Measurements from ENCODE around the gene IFTAP. TPM values are rescaled to one million over a fixed set of nuclear protein-coding genes. Genes with fewer than 3 reads are reported as not detected.

Gene IFTAP
- total RNA-seq, 1 donor from 2014 or later: 50.1 TPM

DNA sequence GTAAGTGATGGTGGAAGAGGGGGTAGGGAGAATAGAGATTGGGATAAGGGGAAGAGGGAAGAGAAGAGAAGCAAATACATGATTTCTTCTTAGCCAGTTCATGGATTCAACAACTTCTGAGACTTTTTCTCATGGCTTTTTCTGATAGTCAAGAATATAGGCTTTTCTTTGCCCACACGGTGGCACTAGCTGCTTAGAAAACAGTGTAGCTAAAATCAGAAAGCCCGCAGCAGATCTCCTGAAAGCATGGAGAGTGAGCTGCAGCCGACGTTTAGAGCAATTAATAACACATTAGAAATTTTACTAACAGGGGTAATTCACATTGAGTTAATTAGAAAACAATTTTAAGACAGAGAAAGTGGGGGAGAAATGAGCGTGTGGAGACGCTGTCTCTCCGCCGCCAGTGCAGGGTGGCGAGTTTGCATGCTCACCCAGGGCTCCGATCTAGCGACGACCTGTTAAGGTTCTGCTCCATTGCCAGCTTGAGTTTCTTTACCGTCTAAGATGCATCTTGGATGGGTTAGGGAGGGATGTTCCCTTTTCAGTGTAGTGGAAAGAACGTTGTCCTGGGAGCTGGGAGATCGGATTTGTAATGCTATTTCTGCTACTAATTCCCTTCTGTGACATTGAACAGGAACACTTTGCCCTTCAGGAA lies 29.8 kb upstream of the IFTAP start:
- H3K27ac ChIP-seq (replicated peaks): no peak overlapping the region
- intact Hi-C loops (cut with micrococcal nuclease): loop anchor here (5.0 kb wide), 1 partner anchor 108 kb away; no protein-coding TSS in a partner anchor
- no peak for DNase-seq
- H3K36me3 ChIP-seq: no peaks in the 10 kb centered on the region
- TF ChIP-seq, protein P1, sequence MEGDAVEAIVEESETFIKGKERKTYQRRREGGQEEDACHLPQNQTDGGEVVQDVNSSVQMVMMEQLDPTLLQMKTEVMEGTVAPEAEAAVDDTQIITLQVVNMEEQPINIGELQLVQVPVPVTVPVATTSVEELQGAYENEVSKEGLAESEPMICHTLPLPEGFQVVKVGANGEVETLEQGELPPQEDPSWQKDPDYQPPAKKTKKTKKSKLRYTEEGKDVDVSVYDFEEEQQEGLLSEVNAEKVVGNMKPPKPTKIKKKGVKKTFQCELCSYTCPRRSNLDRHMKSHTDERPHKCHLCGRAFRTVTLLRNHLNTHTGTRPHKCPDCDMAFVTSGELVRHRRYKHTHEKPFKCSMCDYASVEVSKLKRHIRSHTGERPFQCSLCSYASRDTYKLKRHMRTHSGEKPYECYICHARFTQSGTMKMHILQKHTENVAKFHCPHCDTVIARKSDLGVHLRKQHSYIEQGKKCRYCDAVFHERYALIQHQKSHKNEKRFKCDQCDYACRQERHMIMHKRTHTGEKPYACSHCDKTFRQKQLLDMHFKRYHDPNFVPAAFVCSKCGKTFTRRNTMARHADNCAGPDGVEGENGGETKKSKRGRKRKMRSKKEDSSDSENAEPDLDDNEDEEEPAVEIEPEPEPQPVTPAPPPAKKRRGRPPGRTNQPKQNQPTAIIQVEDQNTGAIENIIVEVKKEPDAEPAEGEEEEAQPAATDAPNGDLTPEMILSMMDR (IDR thresholded peaks at IDR 0.05; ENCODE audit: borderline replicate concordance): peak; percentile 77
- peaks cover 6% of the 10 kb centered on the region for H3K9me3 ChIP-seq (replicated peaks)
- peaks cover 5% of the 10 kb centered on the region for H3K4me1 ChIP-seq
- H3K4me3 ChIP-seq: peak overlapping the region; percentile 62
- H3K27me3 ChIP-seq (ENCODE audit: low read depth): no peaks in the 10 kb centered on the region

DNA sequence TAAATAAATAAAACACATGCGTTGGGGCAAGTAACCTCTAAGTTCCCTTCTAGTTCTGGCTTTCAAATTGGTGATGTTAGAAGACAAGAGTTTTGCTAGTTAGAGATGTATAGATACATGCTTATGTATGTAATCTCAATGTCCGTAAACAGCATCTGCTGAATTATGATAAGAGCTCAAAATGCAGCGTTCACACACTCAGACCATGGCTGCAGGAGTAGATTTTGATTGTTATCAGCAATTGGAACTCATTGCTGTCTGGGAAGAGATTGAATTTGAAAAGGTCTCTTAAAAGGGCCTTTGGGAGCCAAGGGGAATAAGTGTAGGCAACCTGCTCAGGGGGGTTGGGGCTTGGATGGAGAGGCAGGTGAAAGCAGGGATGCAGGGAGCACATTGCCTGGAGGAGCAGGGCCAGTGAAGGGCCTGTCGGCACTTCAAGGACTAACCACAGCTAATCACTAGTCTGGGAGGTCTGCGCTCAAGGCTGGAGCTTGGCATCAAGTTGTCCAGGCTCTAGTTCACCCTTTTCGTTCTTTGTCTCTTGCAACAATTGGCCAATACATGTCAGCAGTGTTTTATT lies 29.2 kb upstream of the IFTAP start:
- DNase-seq: no peak
- peaks cover 5% of the 10 kb centered on the region for H3K4me1 ChIP-seq
- H3K9me3 ChIP-seq (replicated peaks): no peaks in the 10 kb centered on the region
- no peak overlapping the region for H3K27ac ChIP-seq (replicated peaks)
- H3K36me3 ChIP-seq: no peaks in the 10 kb centered on the region
- peak overlapping the region; percentile 62 for H3K4me3 ChIP-seq
- intact Hi-C loops (cut with micrococcal nuclease): no loop called here
- TF ChIP-seq, protein P1 (IDR thresholded peaks at IDR 0.05; ENCODE audit: borderline replicate concordance): no peak
- H3K27me3 ChIP-seq (ENCODE audit: low read depth): no peaks in the 10 kb centered on the region

DNA sequence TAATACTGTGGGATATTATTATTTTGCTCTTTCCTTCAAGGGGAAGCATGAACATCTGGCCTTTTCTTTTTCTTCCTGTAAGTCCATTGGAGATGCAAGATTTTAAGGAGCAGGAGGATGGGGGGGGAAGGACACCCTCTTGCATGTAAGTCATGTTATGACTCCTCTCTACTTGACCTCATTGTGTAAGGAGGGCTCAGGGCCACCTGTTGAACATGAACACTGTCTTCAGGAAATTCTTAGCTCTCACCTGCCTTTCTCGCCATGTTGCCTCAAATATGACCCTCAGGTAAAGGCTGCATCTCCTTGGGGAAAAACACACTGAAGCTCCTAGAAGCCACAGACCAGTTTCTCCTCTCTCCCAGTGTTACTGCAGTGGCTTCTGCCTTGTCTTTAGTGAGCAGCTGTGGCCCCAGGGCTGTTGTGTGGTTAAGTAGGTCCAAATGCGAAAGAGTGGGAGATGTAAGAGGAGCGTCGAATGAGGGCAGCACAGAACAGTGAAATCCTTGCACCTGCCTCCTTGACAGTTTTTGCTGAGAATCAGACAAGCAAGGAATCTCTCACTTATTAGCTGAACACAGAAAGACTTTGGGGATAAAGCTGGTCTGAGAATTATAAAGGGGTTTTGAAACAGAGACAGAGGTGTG lies 27.8 kb upstream of the IFTAP start:
- intact Hi-C loops (cut with micrococcal nuclease): no loop called here

DNA sequence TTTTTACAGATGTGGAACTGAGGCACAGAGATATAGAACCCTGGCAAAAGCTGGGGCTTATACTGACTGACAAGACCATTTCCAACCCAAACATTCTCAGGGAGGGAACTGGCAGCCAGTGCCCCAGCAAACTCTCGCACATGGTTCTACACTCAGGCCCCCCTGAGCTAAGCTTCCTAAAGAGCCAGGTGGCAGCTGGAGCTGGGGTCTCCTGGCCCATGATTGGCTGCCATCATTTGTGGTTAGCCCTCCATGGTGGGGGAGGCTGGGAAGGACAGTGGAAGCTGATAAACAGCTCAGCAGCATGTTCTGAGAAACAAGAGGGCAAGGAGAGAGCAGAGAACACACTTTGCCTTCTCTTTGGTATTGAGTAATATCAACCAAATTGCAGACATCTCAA lies 26.6 kb upstream of the IFTAP start, which contains the start of gene RAG1:
TSS of gene RAG1 (plus strand) at position 314 of the 400 bp plus-strand sequence. CDS start 5,298 bp downstream, outside the sequence.
- Histone ChIP-seq H3K27ac (replicated peaks) (no peak within 1 kb of the TSS), H3K4me3 (no peak within 1 kb of the TSS), H3K36me3 (no peaks in the 10 kb centered on the region), H3K9me3 (replicated peaks) (no peaks in the 10 kb centered on the region), H3K4me1 (peaks cover 5% of the 10 kb centered on the region), H3K27me3 (ENCODE audit: low read depth) (no peaks in the 10 kb centered on the region)
- intact Hi-C loops (cut with micrococcal nuclease): no loop called here
- TF ChIP-seq, protein P1 (IDR thresholded peaks at IDR 0.05; ENCODE audit: borderline replicate concordance): no peak
- no peak for DNase-seq

More for the DNA sequence above, 27.8 kb upstream of the IFTAP start:
- Histone ChIP-seq H3K4me3 (no peak overlapping the region), H3K9me3 (replicated peaks) (no peaks in the 10 kb centered on the region), H3K27me3 (ENCODE audit: low read depth) (no peaks in the 10 kb centered on the region), H3K27ac (replicated peaks) (no peak overlapping the region), H3K36me3 (no peaks in the 10 kb centered on the region), H3K4me1 (peaks cover 5% of the 10 kb centered on the region)
- DNase-seq: no peak
- TF ChIP-seq, protein P1 (IDR thresholded peaks at IDR 0.05; ENCODE audit: borderline replicate concordance): no peak

DNA sequence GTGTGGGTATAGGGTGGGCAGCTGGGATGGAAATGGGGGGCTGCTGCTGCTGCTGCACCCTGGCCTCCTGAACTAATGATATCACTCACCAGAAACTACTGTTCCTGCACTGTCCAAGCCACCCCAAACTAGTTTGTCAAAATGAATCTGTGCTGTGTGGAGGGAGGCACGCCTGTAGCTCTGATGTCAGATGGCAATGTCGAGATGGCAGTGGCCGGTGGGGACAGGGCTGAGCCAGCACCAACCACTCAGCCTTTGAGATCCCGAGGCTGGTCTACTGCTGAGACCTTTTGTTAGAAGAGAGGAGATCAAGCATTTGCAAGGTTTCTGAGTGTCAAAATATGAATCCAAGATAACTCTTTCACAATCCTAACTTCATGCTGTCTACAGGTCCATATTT lies 25.2 kb upstream of the IFTAP start:
- Histone ChIP-seq H3K36me3 (peaks cover 6% of the 10 kb centered on the region), H3K9me3 (replicated peaks) (no peaks in the 10 kb centered on the region), H3K4me3 (no peak overlapping the region), H3K27ac (replicated peaks) (no peak overlapping the region), H3K27me3 (ENCODE audit: low read depth) (no peaks in the 10 kb centered on the region), H3K4me1 (peaks cover 5% of the 10 kb centered on the region)
- TF ChIP-seq, protein P1 (IDR thresholded peaks at IDR 0.05; ENCODE audit: borderline replicate concordance): no peak
- intact Hi-C loops (cut with micrococcal nuclease): no loop called here
- no peak for DNase-seq

All from left ventricle myocardium inferior (tissue), 1 donor.